Right lung (tissue), 5 donors: ENCODE results near the gene CRMP1. TPM values are rescaled to one million over a fixed set of nuclear protein-coding genes. Genes with fewer than 3 reads are reported as not detected.
A peak's percentile ranks its signal among the peaks of the same experiment; 100 is the strongest.

Experiments
- DNase-seq, 2 donors: peaks; one replicate each; pipeline ENCODE4 v3.0.0-alpha.2; 2013
- polyA plus RNA-seq, 5 donors: library from polyadenylated mRNA; unstranded; fragments of 120-200 nt; gene quantifications; one replicate each; pipeline versions ENCODE4 v1.2.1 to v1.2.3, GENCODE V29; 2013; ENCODE audit warnings: inconsistent platforms in 1 of 5, low replicate concordance in 1 of 5; ENCODE audit not compliant: insufficient read length in 5 of 5, insufficient read depth in 1 of 5

The CRMP1 gene
- polyA plus RNA-seq, 5 donors = 59.0 to 66.5 (median 61.3) TPM

DNA sequence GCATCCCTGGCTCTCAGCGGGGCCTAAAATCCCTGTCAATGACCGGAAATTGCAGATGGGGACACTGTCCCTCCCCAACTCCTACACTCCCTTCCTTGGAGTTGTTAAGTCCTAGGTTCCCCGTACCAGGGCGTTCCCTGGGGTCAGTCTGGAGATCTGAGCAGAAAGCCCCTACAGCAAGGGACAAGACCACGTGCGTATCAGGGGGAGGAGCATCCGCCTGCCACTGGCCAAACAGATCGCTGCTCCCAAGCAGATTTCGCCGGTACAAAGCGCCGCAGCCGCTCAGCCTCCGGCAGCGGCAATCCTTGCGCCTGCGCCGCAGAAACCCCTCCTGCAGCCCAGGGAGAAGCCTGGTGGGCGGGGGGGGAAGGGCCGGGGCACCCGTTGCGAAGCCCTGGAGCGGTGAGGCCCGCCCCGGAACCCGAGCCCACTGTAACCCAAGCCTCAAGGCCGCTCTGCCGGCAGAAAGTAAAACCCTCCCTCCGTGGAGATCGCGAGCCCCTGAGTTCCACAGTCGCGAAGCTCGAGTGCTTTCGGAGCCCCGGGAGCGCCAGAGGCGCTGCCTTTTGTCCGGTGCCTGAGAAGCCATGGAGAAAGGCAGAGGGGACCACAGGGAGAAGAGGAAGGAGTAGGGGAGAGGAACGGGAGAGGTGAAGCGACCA lies 2.7 kb downstream of the CRMP1 start:
- DNase-seq = peak in 1 of 2 donors; percentile 61

GRCh38 chr4:5889002-5889696 lies 3.7 kb downstream of the CRMP1 start:
- DNase-seq = no peak

- DNase-seq = no peak
Measured at GRCh38 chr4:5888222-5889001, 4.5 kb downstream of the CRMP1 start.

DNA sequence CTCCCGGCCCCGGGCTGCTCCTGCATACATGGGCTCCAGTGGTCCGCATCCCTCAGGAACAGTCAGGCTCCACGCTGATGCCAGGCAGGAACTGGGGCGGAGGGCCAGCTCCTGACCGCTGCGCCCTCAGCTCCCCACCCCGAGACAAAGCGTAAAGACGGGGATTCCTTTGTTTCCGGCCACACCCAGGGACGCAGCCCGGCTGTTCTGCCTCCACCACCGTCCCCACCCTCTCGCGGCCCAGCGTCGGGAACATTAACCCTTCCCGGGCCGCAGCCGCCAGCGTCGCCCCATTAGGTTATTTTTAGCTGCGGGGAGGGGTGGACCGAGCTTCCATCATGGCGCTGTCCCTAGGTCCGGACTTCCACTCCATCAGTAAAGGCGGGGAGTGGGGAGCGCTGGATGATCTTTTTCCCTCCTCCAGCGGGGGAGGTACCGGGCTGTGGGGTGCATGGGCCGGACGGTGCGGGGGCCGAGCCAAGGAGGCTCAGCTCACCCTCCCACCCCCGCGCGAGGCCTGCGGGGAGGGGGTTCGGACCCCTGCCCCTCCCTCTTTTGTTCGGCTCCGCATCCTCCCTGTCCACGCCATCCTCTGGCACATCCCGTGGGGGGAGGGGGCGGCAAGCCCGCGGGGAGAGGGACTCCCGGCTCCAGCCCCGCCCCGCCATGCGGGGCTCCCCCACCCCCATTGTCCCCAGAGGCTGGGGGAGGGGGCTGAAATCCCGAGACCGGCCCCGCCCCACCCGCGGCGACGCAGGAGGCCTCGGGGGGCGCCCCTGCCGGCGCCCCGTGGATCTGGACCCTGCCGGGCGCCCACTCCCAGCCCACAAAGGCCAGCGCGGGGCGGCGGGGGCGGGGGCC lies 5.3 kb downstream of the CRMP1 start:
- DNase-seq = no peak

GRCh38 chr4:5887011-5887360 lies 5.9 kb downstream of the CRMP1 start:
- DNase-seq = no peak

- no peak for DNase-seq
Measured at GRCh38 chr4:5885733-5886132, 7.2 kb downstream of the CRMP1 start.

- no peak for DNase-seq
Measured at GRCh38 chr4:5884796-5885195, 8.1 kb downstream of the CRMP1 start.

GRCh38 chr4:5883916-5884315 lies 9.0 kb downstream of the CRMP1 start:
- DNase-seq = no peak

- DNase-seq = no peak
Measured at GRCh38 chr4:5882947-5883346, 9.9 kb downstream of the CRMP1 start.

DNA sequence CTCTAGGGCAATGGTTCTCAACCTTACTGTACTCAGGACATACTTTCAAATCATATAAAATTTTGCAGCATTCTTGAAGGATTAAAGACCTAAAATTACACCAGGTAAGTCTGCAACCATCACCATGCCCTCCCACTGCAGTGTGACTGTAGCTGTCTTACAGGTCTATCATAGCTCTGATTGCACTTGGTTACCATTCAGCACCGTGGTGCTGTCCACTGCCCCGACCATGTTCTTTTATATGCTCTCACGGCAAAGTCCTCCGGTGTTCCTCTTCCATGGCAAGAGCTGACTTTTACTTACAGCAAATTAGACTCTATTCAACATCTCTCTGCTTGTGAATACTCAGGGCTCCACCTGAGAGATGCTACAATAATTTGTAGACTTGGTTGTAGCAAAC lies 11.5 kb downstream of the CRMP1 start:
- DNase-seq = no peak

GRCh38 chr4:5878359-5878758 lies 14.5 kb downstream of the CRMP1 start:
- DNase-seq = no peak

DNA sequence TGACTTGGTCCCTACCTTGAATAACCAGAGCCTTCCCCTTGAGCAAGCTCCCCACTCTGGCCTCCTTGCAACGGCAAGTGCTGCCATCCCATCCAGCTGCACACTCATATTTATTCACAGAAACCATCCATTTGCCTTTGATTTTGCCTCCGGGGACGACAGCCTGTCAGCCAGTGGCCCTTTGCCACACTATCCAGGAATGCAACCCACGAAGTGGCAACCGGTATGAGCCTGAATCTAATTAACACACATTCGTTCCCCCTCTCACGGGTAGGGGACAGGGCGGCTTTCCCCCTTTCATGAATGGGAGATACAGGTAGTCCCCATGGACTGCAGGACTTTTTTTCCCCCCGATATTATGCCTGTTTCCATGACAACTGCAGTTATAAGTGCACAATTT lies 15.5 kb downstream of the CRMP1 start:
- no peak for DNase-seq

GRCh38 chr4:5874811-5875449 lies 18.0 kb downstream of the CRMP1 start:
- DNase-seq = no peak

- DNase-seq = no peak
Measured at GRCh38 chr4:5870701-5871100, 22.2 kb downstream of the CRMP1 start.

DNA sequence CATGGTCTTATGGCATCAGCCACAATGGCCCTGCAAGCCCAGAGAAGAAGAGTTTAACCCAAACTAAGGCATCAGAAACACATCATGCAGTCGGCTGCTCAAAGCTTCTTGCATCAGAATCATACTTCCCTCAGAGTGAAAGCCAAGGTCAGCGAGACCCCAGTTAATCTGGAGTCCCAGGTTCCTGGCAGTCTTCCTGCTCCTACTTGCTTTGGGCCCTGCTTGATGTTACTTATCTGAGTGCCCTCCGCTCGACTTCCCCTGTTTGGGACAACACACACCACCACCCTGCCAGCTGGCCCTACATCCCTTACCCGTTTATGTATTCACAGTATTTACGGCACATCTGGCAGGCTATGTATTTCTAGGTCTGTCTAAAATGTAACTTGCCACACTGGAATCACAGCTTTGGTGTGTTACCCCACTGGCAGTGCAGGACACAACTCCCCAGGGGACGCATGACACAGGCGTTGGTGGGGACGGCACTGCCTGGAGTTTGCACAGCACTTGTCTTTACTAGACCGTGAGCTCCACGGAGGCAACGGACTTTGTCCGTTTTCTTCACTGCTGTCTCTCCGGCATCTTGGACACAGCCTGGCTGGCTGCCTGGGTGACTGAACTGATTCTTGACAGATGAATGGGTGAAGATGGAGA lies 22.8 kb downstream of the CRMP1 start:
- DNase-seq = no peak

GRCh38 chr4:5867866-5868265 lies 25.0 kb downstream of the CRMP1 start:
- no peak for DNase-seq

DNA sequence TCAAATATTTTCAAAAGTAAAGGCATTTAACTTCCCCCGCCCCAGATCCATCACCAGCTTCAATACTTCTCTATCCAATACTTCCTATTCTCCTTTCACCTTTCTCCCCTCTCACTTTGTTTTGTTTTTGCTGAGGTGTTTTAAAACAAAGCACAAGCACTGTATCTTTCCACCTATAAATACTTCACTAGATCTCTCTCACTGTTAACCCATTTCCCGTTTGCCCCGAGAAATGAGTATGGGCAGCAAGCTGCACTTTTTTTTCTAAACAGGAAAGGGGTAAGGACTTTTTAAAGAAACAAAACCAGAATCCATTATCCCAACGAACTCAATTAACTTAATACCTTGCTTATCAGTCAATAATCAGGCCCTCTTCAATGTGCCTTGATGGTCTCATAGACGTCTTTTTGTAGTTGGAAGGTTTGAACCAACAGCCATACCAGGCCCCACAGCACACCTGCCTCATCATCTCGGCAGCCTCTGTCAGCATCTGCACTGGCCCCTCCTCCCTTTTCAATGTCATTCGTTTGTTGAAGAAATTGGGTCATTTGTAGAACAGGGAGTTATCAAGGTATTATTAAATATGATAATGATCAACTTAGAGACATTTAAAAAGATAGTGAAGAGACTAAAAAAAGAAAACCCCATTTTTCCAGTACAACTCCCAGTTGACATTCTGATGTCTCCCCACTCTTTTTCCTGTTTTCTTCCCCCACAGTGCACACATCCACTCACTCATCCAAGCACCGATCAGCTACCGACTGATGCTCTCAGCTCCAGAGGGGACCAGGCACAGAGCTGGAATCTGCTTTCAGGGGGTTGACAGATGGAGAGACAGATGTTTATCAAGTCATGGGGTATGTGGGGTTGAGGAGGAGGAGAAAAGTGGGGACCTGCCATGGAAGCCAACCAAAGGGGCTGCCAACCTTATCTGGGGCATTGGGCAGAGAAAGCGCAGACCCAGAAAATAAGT lies 25.8 kb downstream of the CRMP1 start:
- no peak for DNase-seq

DNA sequence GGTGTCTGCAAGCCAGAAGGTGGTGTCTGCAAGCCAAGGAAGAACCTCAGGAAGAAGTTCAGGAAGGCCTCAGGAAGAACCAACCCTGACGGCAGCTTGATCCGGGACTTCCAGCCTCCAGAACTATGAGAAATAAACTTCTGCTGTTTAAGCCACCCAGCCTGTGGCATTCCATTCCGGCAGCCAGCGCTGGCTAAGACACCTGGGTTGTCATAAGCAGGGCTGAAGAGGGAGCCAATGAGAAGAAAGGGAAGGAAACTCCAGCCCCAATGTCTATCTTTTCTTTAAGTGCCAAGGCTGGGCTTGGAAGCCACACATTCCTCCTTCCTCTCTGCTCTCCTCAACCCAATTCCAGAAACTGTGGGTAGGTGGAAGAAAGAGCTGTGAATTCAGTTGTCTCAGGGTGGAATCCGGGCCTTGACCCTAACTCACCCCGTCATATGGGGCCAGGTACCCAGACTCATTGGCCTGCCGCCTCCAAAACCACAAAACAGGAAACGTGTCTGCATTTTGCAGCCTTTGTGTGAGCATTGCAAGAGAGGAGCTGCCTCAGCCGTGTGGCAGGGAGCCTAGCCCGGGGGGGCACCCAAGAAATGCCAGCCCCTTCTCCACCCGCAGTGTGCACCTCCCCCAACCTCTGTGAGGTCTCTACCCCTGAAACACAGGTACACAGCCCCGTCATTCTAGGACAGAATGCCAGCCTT lies 26.8 kb downstream of the CRMP1 start:
- no peak for DNase-seq
